Type B pancreatic cell (in vitro differentiated cells): ENCODE results near the gene AGBL3. TPM values are rescaled to one million over a fixed set of nuclear protein-coding genes. Genes with fewer than 3 reads are reported as not detected.
"Not testable (repeated sequence)": the region's sequence is repeated elsewhere in the genome, so short reads cannot be mapped to it uniquely, and the experiment has no call there.

Experiments used
- DNase-seq: peaks from one replicate; pipeline ENCODE4 v3.0.0; 2021; ENCODE audit warnings: mixed read lengths; ENCODE audit not compliant: unreplicated experiment; ENCODE audit errors: extremely low spot score
- H3K27ac Mint-ChIP-seq: 2 replicates; pipeline ENCODE4 v1.8.0; 2021; ENCODE audit warnings: mild to moderate bottlenecking, mixed read lengths
- H3K27me3 Mint-ChIP-seq: 2 replicates; pipeline ENCODE4 v1.8.0; 2021; ENCODE audit warnings: mixed read lengths
- H3K36me3 Mint-ChIP-seq: 2 replicates; pipeline ENCODE4 v1.8.0; 2021; ENCODE audit warnings: mixed read lengths
- H3K4me1 Mint-ChIP-seq: one replicate; pipeline ENCODE4 v1.8.0; 2021; ENCODE audit warnings: mixed read lengths; ENCODE audit not compliant: unreplicated experiment
- H3K4me3 Mint-ChIP-seq: 2 replicates; pipeline ENCODE4 v1.8.0; 2021; ENCODE audit warnings: mild to moderate bottlenecking, mixed read lengths
- H3K9me3 Mint-ChIP-seq: 2 replicates; pipeline ENCODE4 v1.8.0; 2021; ENCODE audit warnings: mixed read lengths
- CTCF ChIP-seq: fragments of 200-600 bp; sonication (generic); conservative IDR thresholded peaks from 2 replicates; pipeline ENCODE4 v1.5.0; 2021; ENCODE audit warnings: antibody characterized with exemption, mild to moderate bottlenecking
- total RNA-seq: library from RNA; stranded (reverse); gene quantifications from 2 replicates; pipeline ENCODE4 v1.2.1, GENCODE V29; 2021; ENCODE audit warnings: low replicate concordance

AGBL3 gene
- total RNA-seq, 1 donor from 2014 or later, result 3.2 TPM

GRCh38 chr7:135035252-135035651, 48.9 kb downstream of the AGBL3 start:
- Mint-ChIP-seq H3K36me3 (no peaks in the 10 kb centered on the region), H3K4me1 (no peaks in the 10 kb centered on the region), H3K9me3 (no peaks in the 10 kb centered on the region), H3K27me3 (no peaks in the 10 kb centered on the region), H3K4me3 (no peak overlapping the region), H3K27ac (no peak overlapping the region)
- DNase-seq, result no peak
- TF ChIP-seq CTCF, result no peak

- not testable (repeated sequence) for H3K4me1 Mint-ChIP-seq, DNase-seq, H3K27me3 Mint-ChIP-seq, H3K36me3 Mint-ChIP-seq, H3K4me3 Mint-ChIP-seq, H3K27ac Mint-ChIP-seq, H3K9me3 Mint-ChIP-seq
Observed at GRCh38 chr7:135067017-135067416, 80.7 kb downstream of the AGBL3 start.

- no peak overlapping the region for H3K27ac Mint-ChIP-seq
- H3K9me3 Mint-ChIP-seq, result no peaks in the 10 kb centered on the region
- no peaks in the 10 kb centered on the region for H3K36me3 Mint-ChIP-seq
- DNase-seq, result no peak
- peaks cover 9% of the 10 kb centered on the region for H3K27me3 Mint-ChIP-seq
- TF ChIP-seq CTCF, result no peak
- H3K4me1 Mint-ChIP-seq, result no peaks in the 10 kb centered on the region
- H3K4me3 Mint-ChIP-seq, result no peak overlapping the region
Observed at GRCh38 chr7:135074096-135074495, 87.8 kb downstream of the AGBL3 start.

- Mint-ChIP-seq H3K36me3 (no peaks in the 10 kb centered on the region), H3K27me3 (peaks cover 6% of the 10 kb centered on the region), H3K9me3 (no peaks in the 10 kb centered on the region), H3K4me1 (no peaks in the 10 kb centered on the region), H3K4me3 (no peak overlapping the region), H3K27ac (no peak overlapping the region)
- DNase-seq, result no peak
- no peak for TF ChIP-seq CTCF
Observed at GRCh38 chr7:135074531-135074930, 88.2 kb downstream of the AGBL3 start.

- Mint-ChIP-seq H3K9me3 (no peaks in the 10 kb centered on the region), H3K4me3 (no peak overlapping the region), H3K4me1 (no peaks in the 10 kb centered on the region), H3K36me3 (no peaks in the 10 kb centered on the region), H3K27me3 (peaks cover 6% of the 10 kb centered on the region), H3K27ac (no peak overlapping the region)
- DNase-seq, result no peak
- TF ChIP-seq CTCF, result no peak
Observed at GRCh38 chr7:135075716-135076115, 89.4 kb downstream of the AGBL3 start.

GRCh38 chr7:135076882-135077281, 90.6 kb downstream of the AGBL3 start:
- H3K27me3 Mint-ChIP-seq, result peaks cover 6% of the 10 kb centered on the region
- no peaks in the 10 kb centered on the region for H3K36me3 Mint-ChIP-seq
- no peak for DNase-seq
- no peak overlapping the region for H3K27ac Mint-ChIP-seq
- no peak overlapping the region for H3K4me3 Mint-ChIP-seq
- no peak for TF ChIP-seq CTCF
- no peaks in the 10 kb centered on the region for H3K4me1 Mint-ChIP-seq
- no peaks in the 10 kb centered on the region for H3K9me3 Mint-ChIP-seq
